Ovary (tissue), 3 donors: ENCODE measurements around the gene STRIP1.

Experiments
- EP300 ChIP-seq: sonication (generic); formaldehyde crosslinking; IDR thresholded peaks from one replicate; pipeline ENCODE4 v1.6.1; 2017; ENCODE audit warnings: antibody characterized with exemption
- POLR2A ChIP-seq: fragments of 450-650 bp; IDR thresholded peaks from one replicate; pipeline ENCODE4 v1.6.1; 2017; ENCODE audit warnings: antibody characterized with exemption, mild to moderate bottlenecking, moderate library complexity
- TF ChIP-seq, protein P1 (sequence below), 3 donors: fragments of 450-650 bp in 2 of 3; fragments of 200-600 bp in 1 of 3; IDR thresholded peaks; one replicate each; pipeline versions ENCODE4 v1.5.1 to v1.8.0; 2016 to 2022; ENCODE audit warnings: antibody characterized with exemption in 3 of 3, mild to moderate bottlenecking in 1 of 3
- donor health status: DM: no; HTN: no; CAD: no.

GRCh38 chr1:110032327-110032726 lies 2.1 kb upstream of the STRIP1 start:
- TF ChIP-seq POLR2A = no peak
- TF ChIP-seq, protein P1, sequence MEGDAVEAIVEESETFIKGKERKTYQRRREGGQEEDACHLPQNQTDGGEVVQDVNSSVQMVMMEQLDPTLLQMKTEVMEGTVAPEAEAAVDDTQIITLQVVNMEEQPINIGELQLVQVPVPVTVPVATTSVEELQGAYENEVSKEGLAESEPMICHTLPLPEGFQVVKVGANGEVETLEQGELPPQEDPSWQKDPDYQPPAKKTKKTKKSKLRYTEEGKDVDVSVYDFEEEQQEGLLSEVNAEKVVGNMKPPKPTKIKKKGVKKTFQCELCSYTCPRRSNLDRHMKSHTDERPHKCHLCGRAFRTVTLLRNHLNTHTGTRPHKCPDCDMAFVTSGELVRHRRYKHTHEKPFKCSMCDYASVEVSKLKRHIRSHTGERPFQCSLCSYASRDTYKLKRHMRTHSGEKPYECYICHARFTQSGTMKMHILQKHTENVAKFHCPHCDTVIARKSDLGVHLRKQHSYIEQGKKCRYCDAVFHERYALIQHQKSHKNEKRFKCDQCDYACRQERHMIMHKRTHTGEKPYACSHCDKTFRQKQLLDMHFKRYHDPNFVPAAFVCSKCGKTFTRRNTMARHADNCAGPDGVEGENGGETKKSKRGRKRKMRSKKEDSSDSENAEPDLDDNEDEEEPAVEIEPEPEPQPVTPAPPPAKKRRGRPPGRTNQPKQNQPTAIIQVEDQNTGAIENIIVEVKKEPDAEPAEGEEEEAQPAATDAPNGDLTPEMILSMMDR (IDR thresholded peaks at IDR 0.05) = no peak
- no peak for TF ChIP-seq EP300
